ENCODE measurements around the gene TUBB4A.

Gene TUBB4A

DNA sequence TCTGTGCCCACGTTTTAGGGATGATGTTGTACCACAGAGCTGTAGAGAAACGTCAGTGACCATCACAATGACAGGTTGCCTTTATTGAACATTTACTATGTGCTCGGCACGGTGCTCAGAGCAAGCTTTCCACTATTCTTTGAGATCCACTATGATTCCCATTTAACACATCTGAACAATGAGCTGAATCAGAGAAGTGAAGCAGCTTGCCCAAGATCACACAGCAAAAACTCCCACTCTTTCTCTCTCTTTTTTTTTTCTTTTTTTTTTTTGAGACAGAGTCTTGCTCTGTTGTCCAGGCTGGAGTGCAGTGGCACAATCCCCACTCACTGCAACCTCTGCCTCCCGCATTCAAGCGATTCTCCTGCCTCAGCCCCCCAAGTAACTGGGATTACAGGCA is 20.6 kb upstream of the TUBB4A start:
- no peak overlapping the region for H3K4me3 ChIP-seq (ENCODE audit: low read depth, low read length)

DNA sequence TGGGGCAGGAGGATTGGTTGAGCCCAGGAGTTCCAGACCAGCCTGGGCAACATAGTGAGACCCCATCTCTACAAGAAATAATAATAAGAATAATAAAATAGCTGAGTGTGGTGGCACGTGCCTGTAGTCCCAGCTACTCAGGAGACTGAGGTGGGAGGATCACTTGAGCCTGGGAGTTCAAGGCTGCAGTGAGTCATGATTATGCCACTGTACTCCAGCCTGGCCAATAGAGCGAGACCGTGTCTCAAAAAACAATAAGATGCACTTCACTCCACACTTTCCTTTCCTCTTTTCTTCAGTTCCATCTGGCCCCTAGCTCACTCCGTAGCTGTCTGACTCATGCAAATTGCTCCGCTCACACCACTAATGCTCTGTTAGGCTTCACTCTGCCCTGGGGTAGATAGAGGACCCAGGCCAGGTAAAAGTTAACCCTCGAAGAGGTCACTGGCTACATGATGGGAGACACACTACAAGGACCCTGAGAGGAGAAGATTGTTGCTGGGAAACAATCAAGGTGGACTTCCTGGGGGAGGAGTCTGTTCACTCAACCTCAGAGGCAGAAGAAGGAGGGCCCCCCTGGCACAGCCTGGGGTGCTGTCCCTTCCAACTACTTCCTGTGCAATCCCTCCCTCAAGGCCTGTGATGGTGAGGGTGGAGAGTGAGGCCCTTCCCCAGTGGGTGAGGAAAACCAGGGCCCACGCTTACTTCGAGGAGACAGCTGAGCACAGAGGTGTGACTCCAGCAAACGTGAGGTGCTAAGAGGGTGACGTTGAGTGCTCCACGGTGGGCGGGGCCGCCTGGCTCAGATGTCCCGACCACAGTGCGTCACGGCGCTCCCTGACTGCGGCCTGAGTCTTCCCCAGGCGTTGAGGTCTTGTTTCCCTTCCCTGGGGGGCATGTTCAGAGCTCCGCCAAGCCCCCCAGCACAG is 19.9 kb upstream of the TUBB4A start:
- Histone ChIP-seq H3K27ac (ENCODE audit: low read depth, low read length) (no peak overlapping the region), H3K4me3 (ENCODE audit: low read depth, low read length) (no peak overlapping the region), H3K27me3 (ENCODE audit: insufficient read depth, low read length) (no peaks in the 10 kb centered on the region), H3K79me2 (ENCODE audit: control insufficient read depth, insufficient read depth, low read length, unreplicated experiment) (no peaks in the 10 kb centered on the region), H3K4me1 (ENCODE audit: control insufficient read depth, insufficient read depth, low read length, unreplicated experiment) (peaks cover 12% of the 10 kb centered on the region), H3K36me3 (ENCODE audit: insufficient read depth, low read length) (no peaks in the 10 kb centered on the region), H2AFZ (ENCODE audit: low read length, unreplicated experiment) (no peak overlapping the region)

More for the DNA sequence above, 20.6 kb upstream of the TUBB4A start:
- H3K36me3 ChIP-seq (ENCODE audit: insufficient read depth, low read length): no peaks in the 10 kb centered on the region
- H3K79me2 ChIP-seq (ENCODE audit: control insufficient read depth, insufficient read depth, low read length, unreplicated experiment): no peaks in the 10 kb centered on the region
- H3K4me1 ChIP-seq (ENCODE audit: control insufficient read depth, insufficient read depth, low read length, unreplicated experiment): peaks cover 9% of the 10 kb centered on the region
- no peak overlapping the region for H2AFZ ChIP-seq (ENCODE audit: low read length, unreplicated experiment)
- H3K27ac ChIP-seq (ENCODE audit: low read depth, low read length): no peak overlapping the region
- no peaks in the 10 kb centered on the region for H3K27me3 ChIP-seq (ENCODE audit: insufficient read depth, low read length)

- Histone ChIP-seq H2AFZ (ENCODE audit: low read length, unreplicated experiment) (no peak overlapping the region), H3K27me3 (ENCODE audit: insufficient read depth, low read length) (no peaks in the 10 kb centered on the region), H3K4me1 (ENCODE audit: control insufficient read depth, insufficient read depth, low read length, unreplicated experiment) (peaks cover 13% of the 10 kb centered on the region), H3K27ac (ENCODE audit: low read depth, low read length) (no peak overlapping the region), H3K4me3 (ENCODE audit: low read depth, low read length) (no peak overlapping the region), H3K36me3 (ENCODE audit: insufficient read depth, low read length) (no peaks in the 10 kb centered on the region), H3K79me2 (ENCODE audit: control insufficient read depth, insufficient read depth, low read length, unreplicated experiment) (no peaks in the 10 kb centered on the region)
Observed at GRCh38 chr19:6519289-6519688, 17.2 kb upstream of the TUBB4A start.

- Histone ChIP-seq H3K27ac (ENCODE audit: low read depth, low read length) (no peak overlapping the region), H3K27me3 (ENCODE audit: insufficient read depth, low read length) (no peaks in the 10 kb centered on the region), H3K4me1 (ENCODE audit: control insufficient read depth, insufficient read depth, low read length, unreplicated experiment) (peaks cover 13% of the 10 kb centered on the region), H3K36me3 (ENCODE audit: insufficient read depth, low read length) (no peaks in the 10 kb centered on the region), H2AFZ (ENCODE audit: low read length, unreplicated experiment) (no peak overlapping the region), H3K79me2 (ENCODE audit: control insufficient read depth, insufficient read depth, low read length, unreplicated experiment) (no peaks in the 10 kb centered on the region), H3K4me3 (ENCODE audit: low read depth, low read length) (no peak overlapping the region)
Observed at GRCh38 chr19:6518145-6518911, 16.2 kb upstream of the TUBB4A start.

GRCh38 chr19:6516659-6517291 is 14.7 kb upstream of the TUBB4A start:
- Histone ChIP-seq H2AFZ (ENCODE audit: low read length, unreplicated experiment) (peak overlapping the region; percentile 57), H3K27ac (ENCODE audit: low read depth, low read length) (no peak overlapping the region), H3K79me2 (ENCODE audit: control insufficient read depth, insufficient read depth, low read length, unreplicated experiment) (no peaks in the 10 kb centered on the region), H3K36me3 (ENCODE audit: insufficient read depth, low read length) (no peaks in the 10 kb centered on the region), H3K27me3 (ENCODE audit: insufficient read depth, low read length) (no peaks in the 10 kb centered on the region), H3K4me3 (ENCODE audit: low read depth, low read length) (peak overlapping the region; percentile 72), H3K4me1 (ENCODE audit: control insufficient read depth, insufficient read depth, low read length, unreplicated experiment) (peaks cover 13% of the 10 kb centered on the region)

- H3K4me1 ChIP-seq (ENCODE audit: control insufficient read depth, insufficient read depth, low read length, unreplicated experiment): peaks cover 13% of the 10 kb centered on the region
- peak overlapping the region; percentile 57 for H2AFZ ChIP-seq (ENCODE audit: low read length, unreplicated experiment)
- no peaks in the 10 kb centered on the region for H3K36me3 ChIP-seq (ENCODE audit: insufficient read depth, low read length)
- no peaks in the 10 kb centered on the region for H3K27me3 ChIP-seq (ENCODE audit: insufficient read depth, low read length)
- H3K4me3 ChIP-seq (ENCODE audit: low read depth, low read length): peak overlapping the region; percentile 72
- no peak overlapping the region for H3K27ac ChIP-seq (ENCODE audit: low read depth, low read length)
- H3K79me2 ChIP-seq (ENCODE audit: control insufficient read depth, insufficient read depth, low read length, unreplicated experiment): no peaks in the 10 kb centered on the region
Observed at GRCh38 chr19:6516018-6516658, 14.0 kb upstream of the TUBB4A start.

- Histone ChIP-seq H2AFZ (ENCODE audit: low read length, unreplicated experiment) (no peak overlapping the region), H3K27ac (ENCODE audit: low read depth, low read length) (no peak overlapping the region)
Observed at GRCh38 chr19:6514926-6515544, 12.9 kb upstream of the TUBB4A start.

DNA sequence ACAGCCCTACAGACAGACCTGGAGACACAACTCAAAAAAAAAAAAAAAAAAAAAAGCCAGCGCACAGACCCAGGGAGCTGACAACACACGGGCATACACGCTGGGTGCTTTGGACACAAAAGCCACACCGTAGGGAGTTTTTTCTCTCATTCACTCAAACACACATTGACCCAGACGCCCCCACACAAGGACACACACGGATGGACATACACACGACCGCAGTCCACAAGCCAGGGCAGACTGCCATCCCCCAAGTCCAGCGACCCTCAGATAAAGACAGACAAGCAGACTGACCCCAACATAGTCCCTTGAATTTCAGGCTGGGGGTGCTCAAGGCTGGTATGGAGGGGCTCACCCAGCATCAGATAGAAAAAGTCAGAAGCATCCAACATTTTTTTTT is 12.0 kb upstream of the TUBB4A start:
- Histone ChIP-seq H3K27me3 (ENCODE audit: insufficient read depth, low read length) (no peaks in the 10 kb centered on the region), H3K36me3 (ENCODE audit: insufficient read depth, low read length) (no peaks in the 10 kb centered on the region), H3K4me1 (ENCODE audit: control insufficient read depth, insufficient read depth, low read length, unreplicated experiment) (peaks cover 11% of the 10 kb centered on the region), H3K79me2 (ENCODE audit: control insufficient read depth, insufficient read depth, low read length, unreplicated experiment) (no peaks in the 10 kb centered on the region), H2AFZ (ENCODE audit: low read length, unreplicated experiment) (no peak overlapping the region), H3K27ac (ENCODE audit: low read depth, low read length) (no peak overlapping the region), H3K4me3 (ENCODE audit: low read depth, low read length) (no peak overlapping the region)

More at GRCh38 chr19:6514926-6515544, 12.9 kb upstream of the TUBB4A start:
- no peaks in the 10 kb centered on the region for H3K27me3 ChIP-seq (ENCODE audit: insufficient read depth, low read length)
- H3K4me3 ChIP-seq (ENCODE audit: low read depth, low read length): no peak overlapping the region
- no peaks in the 10 kb centered on the region for H3K36me3 ChIP-seq (ENCODE audit: insufficient read depth, low read length)
- no peaks in the 10 kb centered on the region for H3K79me2 ChIP-seq (ENCODE audit: control insufficient read depth, insufficient read depth, low read length, unreplicated experiment)
- H3K4me1 ChIP-seq (ENCODE audit: control insufficient read depth, insufficient read depth, low read length, unreplicated experiment): peaks cover 13% of the 10 kb centered on the region

GRCh38 chr19:6510618-6511017 is 8.5 kb upstream of the TUBB4A start:
- Histone ChIP-seq H2AFZ (ENCODE audit: low read length, unreplicated experiment) (no peak overlapping the region), H3K36me3 (ENCODE audit: insufficient read depth, low read length) (no peaks in the 10 kb centered on the region), H3K4me3 (ENCODE audit: low read depth, low read length) (no peak overlapping the region), H3K27ac (ENCODE audit: low read depth, low read length) (no peak overlapping the region), H3K27me3 (ENCODE audit: insufficient read depth, low read length) (no peaks in the 10 kb centered on the region), H3K4me1 (ENCODE audit: control insufficient read depth, insufficient read depth, low read length, unreplicated experiment) (no peaks in the 10 kb centered on the region), H3K79me2 (ENCODE audit: control insufficient read depth, insufficient read depth, low read length, unreplicated experiment) (no peaks in the 10 kb centered on the region)
